Endodermal cell (in vitro differentiated cells): ENCODE results near the gene OTOF. TPM values are rescaled to one million over a fixed set of nuclear protein-coding genes. Genes with fewer than 3 reads are reported as not detected.

Experiments
- DNase-seq: peaks from one replicate; pipeline ENCODE4 v3.0.0-alpha.2; 2017
- H3K27ac ChIP-seq: 2 replicates; pipeline ENCODE4 v1.5.1; 2013; ENCODE audit warnings: mild to moderate bottlenecking, low read depth, low read length, moderate library complexity
- H3K27me3 ChIP-seq: 2 replicates; pipeline ENCODE4 v1.6.1; 2013; ENCODE audit warnings: mild to moderate bottlenecking, low read length, moderate library complexity; ENCODE audit not compliant: insufficient read depth, control insufficient read depth, poor library complexity, severe bottlenecking
- H3K36me3 ChIP-seq: 2 replicates; pipeline ENCODE4 v1.7.0; 2013; ENCODE audit warnings: mild to moderate bottlenecking, low read length, moderate library complexity; ENCODE audit not compliant: control insufficient read depth, insufficient read depth
- H3K4me1 ChIP-seq: one replicate; pipeline ENCODE4 v1.7.0; 2013; ENCODE audit warnings: low read length; ENCODE audit not compliant: control insufficient read depth, insufficient read depth
- H3K4me3 ChIP-seq: 2 replicates; pipeline ENCODE4 v1.5.1; 2013; ENCODE audit warnings: mild to moderate bottlenecking, low read length, moderate library complexity
- H3K9ac ChIP-seq: 2 replicates; pipeline ENCODE4 v1.6.1; 2013; ENCODE audit warnings: mild to moderate bottlenecking, low read length, moderate library complexity; ENCODE audit not compliant: poor library complexity, severe bottlenecking; ENCODE audit errors: extremely low read depth
- H3K9me3 ChIP-seq: 2 replicates; pipeline ENCODE4 v1.6.1; 2013; ENCODE audit warnings: mild to moderate bottlenecking, low read length, moderate library complexity; ENCODE audit not compliant: control insufficient read depth
- H3K27ac Mint-ChIP-seq: 2 replicates; pipeline ENCODE4 v1.8.0; 2020; ENCODE audit warnings: mixed read lengths
- H3K27me3 Mint-ChIP-seq: 2 replicates; pipeline ENCODE4 v1.8.0; 2021; ENCODE audit warnings: mild to moderate bottlenecking, mixed read lengths; ENCODE audit not compliant: insufficient read depth
- H3K36me3 Mint-ChIP-seq: 2 replicates; pipeline ENCODE4 v1.8.0; 2020; ENCODE audit warnings: low read depth, mixed read lengths
- H3K4me1 Mint-ChIP-seq: 2 replicates; pipeline ENCODE4 v1.8.0; 2020; ENCODE audit warnings: mixed read lengths
- H3K4me3 Mint-ChIP-seq: 2 replicates; pipeline ENCODE4 v1.8.0; 2020; ENCODE audit warnings: mild to moderate bottlenecking, moderate library complexity, mixed read lengths
- H3K9me3 Mint-ChIP-seq: 2 replicates; pipeline ENCODE4 v1.8.0; 2020; ENCODE audit warnings: mild to moderate bottlenecking, mixed read lengths
- WGBS, 2 experiments: methylation state at CpG; one replicate each; pipeline versions ENCODE4 v1.1.5 to v1.1.7; 2013; ENCODE audit warnings: missing lambda C conversion rate in 2 of 2, mixed read lengths in 1 of 2; ENCODE audit not compliant: insufficient coverage in 1 of 2, insufficient read length in 1 of 2; 5-methylcytosine and 5-hydroxymethylcytosine counted together
- total RNA-seq, 2 donors: library from RNA; stranded (reverse); fragmentation: NEBNext Ultra II Directional in 1 of 2; extraction: Animal tissue kit (Norgen Biotek cat#: 25700) in 1 of 2; gene quantifications; 2 replicates in 1 of 2; 3 replicates in 1 of 2; pipeline ENCODE4 v1.2.1, GENCODE V29; 2021
- TF ChIP-seq, protein P1 (sequence below): fragments of 200-600 bp; sonication (generic); conservative IDR thresholded peaks from 2 replicates; pipeline ENCODE4 v1.5.0; 2021; ENCODE audit warnings: antibody characterized with exemption, mild to moderate bottlenecking

Gene OTOF
- total RNA-seq, 2 donors from 2014 or later: 1.1 to 1.2 TPM

- Histone ChIP-seq H3K4me1 (no peaks in the 10 kb centered on the region), H3K9ac (no peak overlapping the region), H3K4me3 (no peak overlapping the region), H3K36me3 (no peaks in the 10 kb centered on the region), H3K27me3 (no peaks in the 10 kb centered on the region), H3K27ac (no peak overlapping the region), H3K9me3 (no peaks in the 10 kb centered on the region)
- peaks cover 10% of the 10 kb centered on the region for H3K4me1 Mint-ChIP-seq
- no peak overlapping the region for H3K4me3 Mint-ChIP-seq
- 91 to 94% methylated on average over 9 to 10 of the region's 10 CpGs for WGBS, 2 experiments
- TF ChIP-seq, protein P1, sequence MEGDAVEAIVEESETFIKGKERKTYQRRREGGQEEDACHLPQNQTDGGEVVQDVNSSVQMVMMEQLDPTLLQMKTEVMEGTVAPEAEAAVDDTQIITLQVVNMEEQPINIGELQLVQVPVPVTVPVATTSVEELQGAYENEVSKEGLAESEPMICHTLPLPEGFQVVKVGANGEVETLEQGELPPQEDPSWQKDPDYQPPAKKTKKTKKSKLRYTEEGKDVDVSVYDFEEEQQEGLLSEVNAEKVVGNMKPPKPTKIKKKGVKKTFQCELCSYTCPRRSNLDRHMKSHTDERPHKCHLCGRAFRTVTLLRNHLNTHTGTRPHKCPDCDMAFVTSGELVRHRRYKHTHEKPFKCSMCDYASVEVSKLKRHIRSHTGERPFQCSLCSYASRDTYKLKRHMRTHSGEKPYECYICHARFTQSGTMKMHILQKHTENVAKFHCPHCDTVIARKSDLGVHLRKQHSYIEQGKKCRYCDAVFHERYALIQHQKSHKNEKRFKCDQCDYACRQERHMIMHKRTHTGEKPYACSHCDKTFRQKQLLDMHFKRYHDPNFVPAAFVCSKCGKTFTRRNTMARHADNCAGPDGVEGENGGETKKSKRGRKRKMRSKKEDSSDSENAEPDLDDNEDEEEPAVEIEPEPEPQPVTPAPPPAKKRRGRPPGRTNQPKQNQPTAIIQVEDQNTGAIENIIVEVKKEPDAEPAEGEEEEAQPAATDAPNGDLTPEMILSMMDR: no peak
- no peaks in the 10 kb centered on the region for H3K9me3 Mint-ChIP-seq
- H3K27ac Mint-ChIP-seq: no peak overlapping the region
- no peaks in the 10 kb centered on the region for H3K36me3 Mint-ChIP-seq
- no peaks in the 10 kb centered on the region for H3K27me3 Mint-ChIP-seq
- DNase-seq: no peak
Measured at GRCh38 chr2:26493566-26493965, 15.6 kb upstream of the OTOF start.

DNA sequence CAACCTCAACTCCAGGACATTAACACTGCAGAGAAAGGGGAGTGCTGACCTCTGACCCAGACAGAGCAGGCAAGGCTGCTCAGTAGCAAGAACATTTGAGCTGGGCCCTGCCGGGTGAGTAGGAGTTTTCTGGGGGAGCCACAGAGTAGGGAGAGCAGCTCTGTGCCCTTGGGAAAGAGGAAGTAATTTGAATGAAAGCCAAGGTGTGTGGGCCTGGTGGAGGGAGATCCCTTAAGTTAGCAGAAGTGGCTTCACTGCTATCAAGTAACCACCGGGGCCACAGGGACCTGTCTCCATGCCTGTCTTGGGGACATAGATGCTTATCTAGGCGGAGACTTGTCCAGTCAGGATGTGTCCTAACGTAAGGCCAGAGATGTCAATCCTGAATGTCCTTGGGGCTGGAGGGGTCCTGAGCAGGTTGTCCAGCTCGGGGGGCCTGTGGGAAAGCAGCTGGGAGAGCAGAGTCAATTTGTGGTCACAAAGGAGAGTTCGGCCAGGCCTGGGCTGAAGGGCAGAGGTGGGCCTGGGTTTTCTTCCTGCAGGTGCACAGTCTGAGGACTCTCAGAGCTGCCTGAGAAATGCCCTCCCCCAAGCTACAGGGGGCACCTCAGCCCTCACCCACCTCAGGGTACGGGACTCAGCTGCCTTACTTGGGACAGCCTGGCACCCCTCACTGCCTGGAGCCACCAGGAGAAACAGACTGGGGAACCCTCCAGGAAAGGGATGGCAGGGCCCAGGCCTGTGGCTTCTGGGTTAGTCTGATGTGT lies 15.0 kb upstream of the OTOF start:
- Histone ChIP-seq H3K4me3 (no peak overlapping the region), H3K9me3 (no peaks in the 10 kb centered on the region), H3K4me1 (no peaks in the 10 kb centered on the region), H3K36me3 (no peaks in the 10 kb centered on the region), H3K9ac (no peak overlapping the region), H3K27ac (no peak overlapping the region), H3K27me3 (no peaks in the 10 kb centered on the region)
- TF ChIP-seq, protein P1: no peak
- Mint-ChIP-seq H3K9me3 (no peaks in the 10 kb centered on the region), H3K36me3 (no peaks in the 10 kb centered on the region), H3K27me3 (no peaks in the 10 kb centered on the region), H3K4me1 (peaks cover 8% of the 10 kb centered on the region), H3K4me3 (no peak overlapping the region), H3K27ac (no peak overlapping the region)
- WGBS, 2 experiments: 90 to 97% methylated on average over 5 to 7 of the region's 7 CpGs
- no peak for DNase-seq

DNA sequence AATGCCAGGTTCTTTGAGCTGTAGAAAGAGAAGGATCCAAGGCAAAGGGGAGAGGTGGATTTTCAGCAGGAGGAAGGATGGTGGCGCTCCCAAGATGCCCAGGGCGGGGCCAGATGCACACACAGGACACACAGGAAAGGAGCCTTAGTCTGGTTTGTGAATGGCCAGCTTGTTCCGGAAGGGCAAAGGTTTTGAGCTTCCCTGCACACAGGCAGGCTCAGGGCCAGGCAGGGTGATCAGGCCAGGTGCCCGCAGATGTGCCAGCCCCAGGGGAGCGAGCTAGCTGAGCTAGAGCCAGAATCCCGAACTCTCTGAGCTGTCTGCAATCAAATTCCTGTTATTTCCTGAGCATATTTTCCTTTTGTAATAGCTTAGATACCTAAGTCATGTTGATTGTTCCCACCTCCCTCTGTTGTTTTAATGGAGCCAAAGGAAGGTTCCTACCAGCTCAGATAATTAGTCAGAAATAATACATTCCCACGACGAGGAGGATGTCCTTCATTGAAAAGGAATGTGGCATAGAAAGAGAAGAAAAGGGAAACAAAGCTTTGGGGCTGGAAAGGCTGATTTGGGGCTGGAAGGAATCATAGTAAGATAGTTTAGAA lies 13.7 kb upstream of the OTOF start:
- peaks cover 2% of the 10 kb centered on the region for H3K27me3 Mint-ChIP-seq
- Histone ChIP-seq H3K27ac (no peak overlapping the region), H3K9ac (no peak overlapping the region), H3K4me1 (no peaks in the 10 kb centered on the region), H3K27me3 (no peaks in the 10 kb centered on the region), H3K4me3 (no peak overlapping the region), H3K36me3 (no peaks in the 10 kb centered on the region), H3K9me3 (no peaks in the 10 kb centered on the region)
- H3K9me3 Mint-ChIP-seq: no peaks in the 10 kb centered on the region
- TF ChIP-seq, protein P1: no peak
- no peaks in the 10 kb centered on the region for H3K36me3 Mint-ChIP-seq
- DNase-seq: no peak
- no peak overlapping the region for H3K4me3 Mint-ChIP-seq
- WGBS, 2 experiments: 87 to 88% methylated on average over 8 of the region's 8 CpGs
- peaks cover 6% of the 10 kb centered on the region for H3K4me1 Mint-ChIP-seq
- no peak overlapping the region for H3K27ac Mint-ChIP-seq
